ENCODE measurements around the gene LTF. TPM values are rescaled to one million over a fixed set of nuclear protein-coding genes. Genes with fewer than 3 reads are reported as not detected.

LTF gene
- total and polyA plus RNA-seq, 2 donors (not counting 1 experiment from before 2014, with no cell fraction given) = 0.22 TPM; not detected in 1

DNA sequence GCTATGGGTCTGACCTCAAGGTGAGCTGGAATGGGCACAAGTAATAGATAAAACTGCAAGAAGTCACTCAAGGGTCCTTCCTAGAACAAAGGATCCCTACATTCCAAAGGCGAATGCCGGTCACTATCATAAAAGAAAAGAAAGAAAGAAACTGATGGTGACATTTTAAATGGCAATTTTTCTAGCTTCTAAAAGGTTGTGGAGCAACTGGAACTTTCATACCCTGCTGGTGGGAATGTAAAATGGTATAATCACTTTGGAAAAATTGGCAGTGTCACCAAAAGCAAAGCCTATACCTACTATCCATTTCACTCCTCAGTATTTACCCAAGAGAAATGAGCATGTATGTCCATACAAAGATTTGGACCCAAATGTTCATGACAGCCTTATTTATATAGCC is 53.4 kb downstream of the LTF start:
- no peak overlapping the region for H3K27ac Mint-ChIP-seq
- Histone ChIP-seq H3K4me3 (ENCODE audit: control extremely low read depth in 1 of 5, extremely low read depth in 1 of 5, insufficient read depth in 1 of 5, low read depth in 2 of 5, low read length in 4 of 5) (no peak overlapping the region), H3K36me3 (replicated peaks in 1 of 2; ENCODE audit: control extremely low read depth in 1 of 2, control insufficient read depth in 1 of 2, extremely low read depth in 1 of 2, insufficient read depth in 2 of 2, low read length in 1 of 2) (no peaks in the 10 kb centered on the region), H3K4me2 (replicated peaks; ENCODE audit: low read depth, low read length, poor library complexity, severe bottlenecking) (no peak overlapping the region), H3K9me3 (ENCODE audit: control extremely low read depth in 1 of 3, control insufficient read depth in 2 of 3, insufficient read depth in 1 of 3, low read length in 2 of 3) (peaks cover 0 to 5% (median 0%) of the 10 kb centered on the region in 3 donors), H3K27ac (ENCODE audit: low read length in 2 of 2) (no peak overlapping the region), H4K20me1 (ENCODE audit: control insufficient read depth, insufficient read depth, low read length, poor library complexity, severe bottlenecking) (no peaks in the 10 kb centered on the region), H3K4me1 (ENCODE audit: control insufficient read depth in 2 of 2, insufficient read depth in 2 of 2, low read length in 2 of 2) (peaks cover 18 to 20% of the 10 kb centered on the region in 2 donors), H3K9ac (ENCODE audit: low read length) (no peak overlapping the region), H3K27me3 (replicated peaks in 1 of 4; ENCODE audit: control extremely low read depth in 1 of 4, control insufficient read depth in 3 of 4, insufficient read depth in 4 of 4, low read length in 3 of 4) (peaks cover 0 to 3% (median 0%) of the 10 kb centered on the region in 4 experiments), H3K79me2 (ENCODE audit: control insufficient read depth, insufficient read depth, low read length) (no peaks in the 10 kb centered on the region), H2AFZ (ENCODE audit: insufficient read depth, low read depth, low read length, poor library complexity, severe bottlenecking) (no peak overlapping the region)
- no peak for DNase-seq
- WGBS (ENCODE audit: insufficient coverage) = no CpG with 5 or more reads among the region's 2 CpGs
- TF ChIP-seq EZH2 (IDR thresholded peaks at IDR 0.05; ENCODE audit: borderline replicate concordance, insufficient read depth, low read depth, low read length, poor library complexity, severe bottlenecking) = no peak
- TF ChIP-seq, protein P1, sequence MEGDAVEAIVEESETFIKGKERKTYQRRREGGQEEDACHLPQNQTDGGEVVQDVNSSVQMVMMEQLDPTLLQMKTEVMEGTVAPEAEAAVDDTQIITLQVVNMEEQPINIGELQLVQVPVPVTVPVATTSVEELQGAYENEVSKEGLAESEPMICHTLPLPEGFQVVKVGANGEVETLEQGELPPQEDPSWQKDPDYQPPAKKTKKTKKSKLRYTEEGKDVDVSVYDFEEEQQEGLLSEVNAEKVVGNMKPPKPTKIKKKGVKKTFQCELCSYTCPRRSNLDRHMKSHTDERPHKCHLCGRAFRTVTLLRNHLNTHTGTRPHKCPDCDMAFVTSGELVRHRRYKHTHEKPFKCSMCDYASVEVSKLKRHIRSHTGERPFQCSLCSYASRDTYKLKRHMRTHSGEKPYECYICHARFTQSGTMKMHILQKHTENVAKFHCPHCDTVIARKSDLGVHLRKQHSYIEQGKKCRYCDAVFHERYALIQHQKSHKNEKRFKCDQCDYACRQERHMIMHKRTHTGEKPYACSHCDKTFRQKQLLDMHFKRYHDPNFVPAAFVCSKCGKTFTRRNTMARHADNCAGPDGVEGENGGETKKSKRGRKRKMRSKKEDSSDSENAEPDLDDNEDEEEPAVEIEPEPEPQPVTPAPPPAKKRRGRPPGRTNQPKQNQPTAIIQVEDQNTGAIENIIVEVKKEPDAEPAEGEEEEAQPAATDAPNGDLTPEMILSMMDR (IDR thresholded peaks at IDR 0.05) = no peak
- H3K4me1 Mint-ChIP-seq = peaks cover 32% of the 10 kb centered on the region
- POLR2A ChIA-PET = no interaction called here
- CTCF ChIA-PET = interaction anchor here (0.6 kb wide), 2 partner anchors 34 to 332 kb away, joined by 3 to 4 read pairs; no protein-coding TSS in a partner anchor
- intact Hi-C loops (cut with micrococcal nuclease) = no loop called here
- no peaks in the 10 kb centered on the region for H3K27me3 Mint-ChIP-seq
- no peak for ATAC-seq (ENCODE audit: low read depth)
- H3K4me3 Mint-ChIP-seq = no peak overlapping the region
- no peaks in the 10 kb centered on the region for H3K9me3 Mint-ChIP-seq (ENCODE audit: insufficient read depth)

DNA sequence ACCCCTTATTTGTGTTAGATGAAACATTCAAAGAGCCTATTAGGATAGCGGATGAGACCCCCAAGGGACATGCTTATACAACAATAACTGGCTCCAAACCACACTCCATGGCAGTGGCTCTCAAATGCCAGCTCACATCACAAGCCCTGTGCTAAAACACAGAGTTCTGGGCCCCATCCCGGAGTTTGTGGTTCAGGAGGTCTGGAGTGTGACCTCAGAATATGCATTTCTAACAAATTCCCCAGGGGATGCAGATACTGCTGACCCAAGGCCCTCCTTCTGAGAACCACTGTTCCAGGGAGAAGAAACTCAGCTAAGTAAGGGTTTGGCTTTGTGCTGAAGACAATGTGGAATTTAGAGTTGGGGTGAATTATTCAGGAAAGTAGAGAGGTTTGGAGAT is 54.0 kb downstream of the LTF start:
- Histone ChIP-seq H3K9me3 (ENCODE audit: control extremely low read depth in 1 of 3, control insufficient read depth in 2 of 3, insufficient read depth in 1 of 3, low read length in 2 of 3) (peaks cover 0 to 5% (median 0%) of the 10 kb centered on the region in 3 donors), H3K27me3 (replicated peaks in 1 of 4; ENCODE audit: control extremely low read depth in 1 of 4, control insufficient read depth in 3 of 4, insufficient read depth in 4 of 4, low read length in 3 of 4) (peaks cover 0 to 3% (median 0%) of the 10 kb centered on the region in 4 experiments), H3K9ac (ENCODE audit: low read length) (no peak overlapping the region), H3K79me2 (ENCODE audit: control insufficient read depth, insufficient read depth, low read length) (no peaks in the 10 kb centered on the region), H3K36me3 (replicated peaks in 1 of 2; ENCODE audit: control extremely low read depth in 1 of 2, control insufficient read depth in 1 of 2, extremely low read depth in 1 of 2, insufficient read depth in 2 of 2, low read length in 1 of 2) (no peaks in the 10 kb centered on the region), H3K4me1 (ENCODE audit: control insufficient read depth in 2 of 2, insufficient read depth in 2 of 2, low read length in 2 of 2) (peaks cover 24 to 26% of the 10 kb centered on the region in 2 donors), H3K27ac (ENCODE audit: low read length in 2 of 2) (no peak overlapping the region), H3K4me2 (replicated peaks; ENCODE audit: low read depth, low read length, poor library complexity, severe bottlenecking) (no peak overlapping the region), H4K20me1 (ENCODE audit: control insufficient read depth, insufficient read depth, low read length, poor library complexity, severe bottlenecking) (no peaks in the 10 kb centered on the region), H3K4me3 (ENCODE audit: control extremely low read depth in 1 of 5, extremely low read depth in 1 of 5, insufficient read depth in 1 of 5, low read depth in 2 of 5, low read length in 4 of 5) (no peak overlapping the region), H2AFZ (ENCODE audit: insufficient read depth, low read depth, low read length, poor library complexity, severe bottlenecking) (no peak overlapping the region)
- CTCF ChIA-PET = interaction anchor here (0.6 kb wide), 1 partner anchor 33 kb away, joined by 4 read pairs; no protein-coding TSS in a partner anchor
- intact Hi-C loops (cut with micrococcal nuclease) = no loop called here
- Mint-ChIP-seq H3K27me3 (no peaks in the 10 kb centered on the region), H3K4me3 (no peak overlapping the region), H3K9me3 (ENCODE audit: insufficient read depth) (no peaks in the 10 kb centered on the region), H3K4me1 (peaks cover 31% of the 10 kb centered on the region), H3K27ac (no peak overlapping the region)
- no peak for TF ChIP-seq EZH2 (IDR thresholded peaks at IDR 0.05; ENCODE audit: borderline replicate concordance, insufficient read depth, low read depth, low read length, poor library complexity, severe bottlenecking)
- TF ChIP-seq, protein P1 (IDR thresholded peaks at IDR 0.05) = no peak
- no peak for ATAC-seq (ENCODE audit: low read depth)
- whole genome bisulfite sequencing (ENCODE audit: insufficient coverage) = no CpG with 5 or more reads among the region's 2 CpGs
- POLR2A ChIA-PET = no interaction called here
- no peak for DNase-seq
